A549 treated with GW870086 at 1 μM for 4 hours (cell line): Measurements from ENCODE around the gene ADGRF4. TPM values are rescaled to one million over a fixed set of nuclear protein-coding genes. Genes with fewer than 3 reads are reported as not detected.

Experiments used
- total RNA-seq: library from RNA; stranded (reverse); fragments of 200-300 nt; extraction: Qiagen RNA extraction; gene quantifications from 5 replicates; pipeline ENCODE4 v1.2.3, GENCODE V29; 2022; ENCODE audit warnings: low read depth

ADGRF4 gene, protein sequence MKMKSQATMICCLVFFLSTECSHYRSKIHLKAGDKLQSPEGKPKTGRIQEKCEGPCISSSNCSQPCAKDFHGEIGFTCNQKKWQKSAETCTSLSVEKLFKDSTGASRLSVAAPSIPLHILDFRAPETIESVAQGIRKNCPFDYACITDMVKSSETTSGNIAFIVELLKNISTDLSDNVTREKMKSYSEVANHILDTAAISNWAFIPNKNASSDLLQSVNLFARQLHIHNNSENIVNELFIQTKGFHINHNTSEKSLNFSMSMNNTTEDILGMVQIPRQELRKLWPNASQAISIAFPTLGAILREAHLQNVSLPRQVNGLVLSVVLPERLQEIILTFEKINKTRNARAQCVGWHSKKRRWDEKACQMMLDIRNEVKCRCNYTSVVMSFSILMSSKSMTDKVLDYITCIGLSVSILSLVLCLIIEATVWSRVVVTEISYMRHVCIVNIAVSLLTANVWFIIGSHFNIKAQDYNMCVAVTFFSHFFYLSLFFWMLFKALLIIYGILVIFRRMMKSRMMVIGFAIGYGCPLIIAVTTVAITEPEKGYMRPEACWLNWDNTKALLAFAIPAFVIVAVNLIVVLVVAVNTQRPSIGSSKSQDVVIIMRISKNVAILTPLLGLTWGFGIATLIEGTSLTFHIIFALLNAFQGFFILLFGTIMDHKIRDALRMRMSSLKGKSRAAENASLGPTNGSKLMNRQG
- total RNA-seq = 11.1 to 13.6 TPM (median 12.7 TPM) in 5 replicates

GRCh38 chr6:47698342-47698787, at the start of gene ADGRF4:
Gene ADGRF4 (plus strand): TSS chr6:47698580. CDS start chr6:47707246, 8,666 bp downstream.

Other genes starting within 250 kb of the ADGRF4 start
- 9.2 to 17.0 TPM (median 14.6 TPM) in 5 replicates for gene CD2AP, start 220.8 kb upstream of the ADGRF4 start, total RNA-seq
- gene OPN5, start 83.5 kb downstream of the ADGRF4 start, total RNA-seq = not detected in 5 replicates